HK-2 (cell line): ENCODE data around the gene IDH3B.
"Not testable (repeated sequence)": the region's sequence is repeated elsewhere in the genome, so short reads cannot be mapped to it uniquely, and the experiment has no call there.

Experiments
- DNase-seq: peaks from one replicate; pipeline ENCODE4 v3.0.0-alpha.2; 2018; ENCODE audit not compliant: unreplicated experiment

IDH3B gene

DNA sequence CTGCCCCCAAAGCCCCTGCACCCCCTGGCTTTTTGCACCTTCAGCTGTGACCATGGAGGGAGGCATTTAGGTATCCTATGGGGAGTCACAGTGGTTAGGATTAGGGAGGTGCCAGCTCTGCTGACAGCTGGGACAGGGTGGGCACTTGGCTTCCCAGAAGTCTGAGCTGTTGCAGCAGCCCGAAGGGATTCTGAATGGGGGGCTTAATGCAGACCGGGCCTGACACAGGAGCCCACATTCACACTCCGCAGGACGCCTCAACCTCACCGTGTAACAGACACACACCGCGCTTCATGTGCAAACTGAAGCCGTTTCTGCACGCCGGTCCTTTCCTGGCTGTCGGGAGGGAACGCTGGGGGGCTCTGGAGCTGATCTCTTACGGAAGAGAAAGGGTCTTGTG lies 30.5 kb upstream of the IDH3B start:
- DNase-seq = no peak

DNA sequence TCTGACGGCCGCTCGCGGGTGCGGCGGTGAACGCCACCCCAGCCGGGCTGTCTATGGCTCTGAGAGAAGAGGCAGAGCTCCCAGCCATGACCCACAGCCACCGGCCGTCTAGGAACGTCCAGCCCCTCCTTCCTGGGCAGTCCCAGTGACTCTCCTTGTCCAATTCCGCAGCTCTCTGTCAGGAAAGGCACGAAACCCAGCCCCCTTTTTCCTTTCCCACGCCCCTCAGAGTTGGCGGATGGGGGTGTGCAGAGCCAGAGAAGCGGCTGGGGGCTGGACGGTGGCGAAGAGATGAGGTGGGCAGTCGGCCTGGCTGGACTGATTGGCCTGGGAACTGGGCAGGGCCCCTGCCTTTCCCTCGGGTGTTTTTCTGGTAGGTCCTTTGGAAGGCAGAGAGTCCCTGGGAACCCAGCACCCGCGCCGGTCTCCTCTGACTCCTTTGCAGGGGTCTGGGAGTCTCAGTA lies 30.0 kb upstream of the IDH3B start:
- DNase-seq = no peak

DNA sequence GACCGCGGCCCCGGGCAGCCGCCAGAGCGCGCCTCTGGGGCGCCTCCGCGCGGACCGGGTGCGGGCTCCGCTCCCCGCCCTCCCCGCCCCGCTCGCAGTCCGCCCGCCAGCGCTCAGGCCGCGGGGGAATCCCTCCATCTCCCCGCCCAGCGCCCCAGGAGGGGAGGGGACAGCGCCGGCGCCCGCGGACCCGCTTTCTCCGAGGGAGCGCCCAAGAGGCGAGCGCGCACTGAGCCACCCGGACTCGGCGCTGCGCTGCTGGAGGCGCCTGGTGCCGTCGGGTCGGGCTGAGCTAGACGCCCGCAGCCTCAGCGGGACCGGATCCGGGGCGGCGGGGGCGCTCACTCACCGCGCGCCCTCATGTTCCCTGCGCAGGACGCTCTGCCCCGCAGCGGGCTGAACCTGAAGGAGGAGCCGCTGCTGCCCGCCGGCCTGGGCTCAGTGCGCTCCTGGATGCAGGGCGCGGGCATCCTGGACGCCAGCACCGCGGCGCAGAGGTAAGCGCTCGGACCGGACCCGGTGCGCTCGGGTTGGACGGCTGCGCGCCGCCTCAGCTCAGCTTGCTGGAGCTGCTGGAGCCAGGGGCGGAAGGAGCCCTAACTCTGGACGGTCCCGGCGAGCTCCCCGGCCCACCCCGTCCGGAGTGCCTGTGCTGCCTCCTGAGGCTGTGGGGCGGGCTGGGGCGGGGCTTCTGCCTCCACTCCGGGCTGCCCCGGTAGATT lies 29.4 kb upstream of the IDH3B start:
- DNase-seq = peak; percentile 30

DNA sequence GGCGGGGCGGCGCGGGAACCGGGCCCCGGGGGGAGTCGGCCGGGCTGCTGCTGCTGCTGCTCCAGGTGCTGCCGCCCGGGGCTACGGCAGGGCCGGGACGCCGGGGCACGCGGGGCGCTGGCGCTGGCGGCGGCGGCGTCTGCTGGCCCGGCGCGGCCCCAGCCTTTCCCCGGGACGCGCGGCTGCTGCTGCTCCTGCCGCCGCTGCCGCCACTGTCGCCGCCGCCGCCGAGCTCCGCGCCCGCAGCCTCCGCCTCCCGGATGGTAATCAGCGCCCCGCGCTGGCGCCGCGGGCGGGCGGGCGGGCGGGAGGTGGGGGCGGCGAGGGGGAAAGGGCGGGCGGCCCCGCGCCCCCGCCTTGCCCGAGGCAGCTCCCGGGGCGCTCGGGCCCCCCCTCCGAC lies 28.9 kb upstream of the IDH3B start:
- no peak for DNase-seq

DNA sequence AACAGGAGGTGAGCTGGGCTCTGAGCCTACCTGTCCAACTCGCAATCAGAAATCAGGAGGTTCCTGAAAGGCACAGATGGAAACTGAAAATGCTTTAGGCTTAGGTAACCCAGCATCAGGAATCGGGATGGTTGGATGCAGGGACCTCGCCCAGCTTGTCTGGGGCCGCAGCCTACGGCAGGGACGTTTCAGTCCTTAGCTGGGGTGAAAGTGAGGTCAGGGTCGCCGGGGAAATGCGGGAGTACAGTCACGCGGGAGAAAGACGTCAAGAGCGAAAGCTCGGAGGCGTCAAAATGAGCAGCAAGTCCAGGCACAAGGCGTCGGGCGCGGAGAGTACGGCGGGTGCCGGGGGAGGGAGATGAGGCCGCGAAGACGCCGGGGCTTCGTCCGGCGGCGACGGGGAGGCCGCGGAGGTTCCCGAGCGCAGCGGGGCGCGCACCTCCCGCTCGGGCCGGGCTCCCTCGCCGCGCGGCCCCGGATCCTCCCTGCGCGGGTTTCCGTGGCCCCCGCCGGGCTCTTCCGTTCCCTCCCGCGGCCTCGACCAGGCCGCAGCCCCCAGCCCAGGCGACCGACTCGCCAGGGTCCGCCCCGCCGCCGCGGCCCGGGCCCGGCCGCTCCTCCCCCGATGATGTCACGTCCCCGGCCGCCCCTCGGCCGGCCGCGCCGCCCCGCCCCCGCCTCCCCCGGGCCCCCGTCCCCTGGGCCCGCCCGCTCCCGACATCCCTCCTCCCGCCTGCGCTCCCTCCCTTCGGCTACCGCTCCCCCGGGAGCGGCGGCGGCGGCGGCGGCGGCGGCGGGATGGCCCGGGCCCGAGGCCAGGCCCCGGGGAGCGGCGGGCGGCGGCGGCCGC lies 28.2 kb upstream of the IDH3B start, which contains the start of gene EBF4:
Gene EBF4 (plus strand): TSS at position 745 of the 850 bp plus-strand sequence. CDS start 866 bp downstream, outside the sequence.
- DNase-seq = peak; percentile 62

DNA sequence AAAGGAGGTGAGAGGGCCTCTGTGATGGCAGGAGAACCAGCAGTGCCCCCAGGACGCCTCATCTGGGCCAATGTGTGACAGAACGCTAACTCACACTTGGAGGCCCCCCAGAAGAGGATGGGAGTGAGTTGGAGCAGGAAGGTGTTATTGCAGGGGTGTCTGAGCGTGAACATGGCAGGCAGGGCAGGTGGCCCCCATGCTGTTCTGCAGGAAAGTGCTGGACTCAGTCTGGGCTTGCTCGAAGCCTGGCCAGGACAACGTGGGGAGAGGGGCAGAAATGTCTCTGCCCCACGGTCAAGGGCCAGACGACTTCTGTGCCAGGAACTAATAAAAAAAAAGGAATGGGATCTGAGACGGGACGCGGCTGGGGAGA lies 27.6 kb upstream of the IDH3B start:
- no peak for DNase-seq

DNA sequence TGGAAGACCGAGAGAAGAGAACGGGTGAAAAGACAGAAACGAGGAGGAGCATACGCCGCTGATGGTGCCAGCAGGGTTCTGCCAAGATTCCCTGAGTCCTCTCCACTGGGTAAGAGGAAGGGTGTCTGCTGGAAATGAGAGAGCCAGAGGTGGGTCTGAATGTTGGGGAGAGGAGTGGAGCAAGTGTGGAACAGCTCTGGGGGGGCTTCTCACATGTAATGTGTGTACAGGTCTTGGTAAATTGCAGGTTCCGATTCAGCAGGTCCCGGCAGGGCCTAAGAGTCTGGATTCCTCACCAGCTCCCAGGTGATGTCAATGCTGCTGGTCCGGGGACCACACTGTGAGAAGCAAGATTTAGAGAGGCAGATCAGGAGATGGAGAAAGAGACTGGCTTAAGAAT lies 27.1 kb upstream of the IDH3B start:
- DNase-seq = no peak

DNA sequence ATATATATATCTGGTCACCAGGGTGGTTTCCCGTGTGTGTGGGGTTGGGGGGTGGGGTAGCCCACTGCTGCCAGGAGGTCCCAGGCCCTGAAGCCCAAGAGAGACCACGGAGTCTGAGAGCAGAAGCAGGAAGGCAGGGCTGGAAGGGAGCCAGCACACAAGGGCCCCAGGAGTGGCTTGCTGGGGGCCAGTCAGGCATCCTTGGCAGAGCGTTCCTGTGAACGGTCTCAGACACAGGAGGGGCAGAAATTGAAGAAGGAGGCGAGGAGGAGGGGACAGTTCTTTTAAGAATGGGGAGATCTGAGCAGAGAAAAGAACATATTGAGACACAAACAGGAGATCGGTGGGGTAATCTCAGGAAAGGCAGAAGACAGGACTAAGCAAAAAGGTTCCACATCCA lies 26.7 kb upstream of the IDH3B start:
- DNase-seq = no peak

DNA sequence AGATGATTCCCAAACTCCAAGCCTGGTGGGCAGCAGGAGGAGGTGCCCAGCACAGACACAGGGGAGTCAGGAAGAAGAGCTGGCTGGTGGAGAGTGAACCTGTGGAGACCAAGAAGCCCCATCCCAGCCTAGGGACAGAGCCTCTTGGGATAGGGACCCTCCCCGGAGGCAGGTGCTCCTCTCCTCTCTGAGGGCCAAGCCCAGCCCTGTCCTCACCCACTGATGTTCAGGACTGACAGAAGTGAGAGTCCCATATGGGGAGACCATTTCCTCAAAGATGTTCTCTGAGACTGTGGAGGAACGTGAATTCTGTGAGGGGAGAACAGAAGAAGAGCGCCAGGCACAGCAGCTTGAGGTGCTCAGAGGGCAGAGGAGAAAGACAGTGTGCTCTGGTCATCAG lies 26.2 kb upstream of the IDH3B start:
- no peak for DNase-seq

DNA sequence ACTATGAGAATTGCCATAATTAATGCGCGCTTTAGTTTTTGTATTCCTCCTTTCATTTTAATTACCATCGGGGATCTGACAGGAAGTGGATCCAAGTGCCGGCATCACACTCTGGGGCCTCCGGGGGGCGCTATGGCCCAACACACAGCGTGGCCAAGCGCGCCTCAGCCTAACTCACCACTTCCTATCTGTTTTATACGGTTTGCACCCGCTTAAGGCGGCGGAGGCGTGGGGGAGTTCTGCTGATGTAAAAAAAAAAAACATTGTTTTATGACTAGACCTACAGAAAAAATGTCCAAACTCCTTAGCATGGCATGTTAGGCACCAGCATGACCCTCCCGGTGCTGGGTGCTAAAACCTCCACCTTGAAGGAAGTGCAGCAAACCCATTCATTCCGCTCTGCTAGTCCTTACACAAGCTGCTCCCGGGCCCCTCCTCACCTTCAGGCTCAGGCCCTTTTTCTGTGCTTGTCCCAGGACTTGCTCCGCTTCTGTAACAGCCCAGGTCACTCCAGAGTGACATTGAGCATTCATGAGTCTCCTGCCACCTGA lies 24.1 kb upstream of the IDH3B start:
- peak; percentile 73 for DNase-seq

DNA sequence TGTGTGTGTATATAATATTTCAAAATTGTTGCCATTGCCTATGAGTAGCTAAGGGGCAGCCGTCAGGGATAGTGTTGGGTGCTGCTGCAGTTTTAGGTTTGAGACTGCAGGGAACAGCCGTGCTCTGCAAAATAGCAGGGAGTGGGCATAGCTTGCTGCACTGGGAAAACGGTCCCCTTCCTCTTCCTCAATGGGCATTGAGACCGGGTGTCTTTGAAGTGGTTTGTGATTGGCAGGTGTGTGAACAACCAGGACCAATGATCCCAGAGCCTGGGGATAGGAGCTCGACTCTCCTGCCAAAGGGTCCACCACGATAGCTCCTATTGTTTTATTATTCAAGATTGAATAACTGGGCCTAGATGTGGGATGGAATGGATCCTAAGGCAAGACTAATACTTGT lies 23.5 kb upstream of the IDH3B start:
- DNase-seq = no peak

DNA sequence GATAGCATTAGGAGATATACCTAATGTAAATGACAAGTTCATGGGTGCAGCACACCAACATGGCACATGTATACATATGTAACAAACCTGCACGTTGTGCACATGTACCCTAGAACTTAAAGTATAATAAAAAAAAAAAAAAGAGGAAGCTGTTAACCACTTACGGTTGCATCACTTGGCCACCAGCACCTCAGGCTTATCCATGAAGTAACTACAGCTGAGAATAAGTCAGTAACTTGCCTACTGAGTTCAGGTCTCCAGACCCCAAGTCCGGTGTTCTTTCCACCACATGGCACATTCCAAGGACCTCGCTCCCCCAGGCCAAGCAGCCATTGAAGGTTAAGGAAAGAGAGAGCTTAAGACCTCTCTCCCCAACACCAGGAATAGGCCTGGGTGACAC lies 20.8 kb upstream of the IDH3B start:
- DNase-seq = not testable (repeated sequence)

DNA sequence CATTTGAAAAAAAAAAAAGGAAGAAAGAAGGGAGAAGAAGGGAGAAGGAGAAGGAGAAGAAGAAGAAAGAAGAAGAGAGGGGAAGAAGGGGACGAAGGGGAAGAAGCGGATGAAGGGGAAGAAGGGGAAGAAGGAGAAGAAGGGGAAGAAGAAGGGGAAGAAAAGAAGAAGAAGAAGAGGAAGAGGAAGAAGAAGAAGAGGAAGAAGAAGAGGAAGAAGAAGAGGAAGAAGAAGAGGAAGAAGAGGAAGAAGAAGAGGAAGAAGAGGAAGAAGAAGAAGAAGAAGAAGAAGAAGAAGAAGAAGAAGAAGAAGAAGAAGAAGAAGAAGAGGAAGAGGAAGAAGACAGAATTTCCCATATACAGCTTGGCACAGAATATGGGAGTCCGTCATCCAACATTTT lies 18.0 kb upstream of the IDH3B start:
- DNase-seq = not testable (repeated sequence)

DNA sequence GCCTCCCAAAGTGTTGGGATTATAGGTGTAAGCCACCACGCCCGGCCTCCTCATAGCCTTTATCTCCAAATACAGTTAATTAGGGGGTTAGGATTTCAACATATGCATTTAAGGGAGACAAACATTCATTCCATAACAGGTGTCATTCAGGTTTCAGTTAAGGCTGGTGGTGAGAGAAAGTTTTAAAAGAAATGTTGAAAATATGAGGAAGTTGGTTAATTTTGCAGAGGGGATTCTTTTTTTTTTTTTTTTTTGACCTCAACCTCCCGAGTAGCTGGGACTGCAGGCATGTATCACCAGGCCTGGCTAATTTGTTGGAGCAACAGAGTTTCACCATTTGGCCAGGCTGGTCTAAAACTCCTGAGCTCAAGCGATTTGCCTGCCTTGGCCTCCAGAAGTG lies 16.0 kb upstream of the IDH3B start:
- DNase-seq = no peak

DNA sequence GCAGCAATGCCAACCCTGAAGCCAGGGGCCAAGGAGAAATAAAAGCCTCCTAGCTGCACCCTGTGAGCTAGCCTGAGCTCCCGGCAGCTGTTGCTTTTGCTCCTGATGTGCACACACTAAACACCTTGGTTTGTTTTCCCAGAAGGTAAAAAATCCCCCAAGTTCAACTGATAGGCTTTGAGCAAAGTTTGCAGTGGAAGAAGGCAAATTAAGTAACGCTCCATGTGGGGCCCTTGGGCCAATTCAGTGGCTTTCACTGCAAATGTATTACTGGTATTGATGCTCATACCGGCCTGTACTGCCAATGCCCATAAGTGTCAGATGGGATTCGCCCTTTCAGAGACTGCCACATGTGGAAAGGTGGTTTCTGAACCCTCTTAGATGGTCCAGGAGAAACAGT lies 9.4 kb upstream of the IDH3B start:
- DNase-seq = no peak

DNA sequence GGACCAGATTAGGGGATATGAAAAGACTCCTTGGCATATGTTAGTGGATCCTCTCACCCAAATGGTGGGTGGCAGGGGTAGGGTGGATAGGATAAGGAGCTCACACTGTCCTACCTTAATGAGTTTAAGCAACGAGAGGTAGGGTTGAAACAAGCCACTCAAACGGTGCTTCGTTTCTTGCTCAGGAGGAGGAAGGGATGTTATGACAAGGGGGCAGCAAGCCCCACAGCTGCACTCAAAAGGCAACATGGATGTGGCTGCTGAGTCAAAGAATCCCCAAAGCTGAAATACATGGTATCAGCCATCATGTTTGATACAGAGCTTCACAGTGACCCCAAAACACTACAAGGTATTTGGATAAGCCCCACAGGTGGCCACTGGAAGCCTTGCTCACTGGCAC lies 8.4 kb upstream of the IDH3B start:
- no peak for DNase-seq

DNA sequence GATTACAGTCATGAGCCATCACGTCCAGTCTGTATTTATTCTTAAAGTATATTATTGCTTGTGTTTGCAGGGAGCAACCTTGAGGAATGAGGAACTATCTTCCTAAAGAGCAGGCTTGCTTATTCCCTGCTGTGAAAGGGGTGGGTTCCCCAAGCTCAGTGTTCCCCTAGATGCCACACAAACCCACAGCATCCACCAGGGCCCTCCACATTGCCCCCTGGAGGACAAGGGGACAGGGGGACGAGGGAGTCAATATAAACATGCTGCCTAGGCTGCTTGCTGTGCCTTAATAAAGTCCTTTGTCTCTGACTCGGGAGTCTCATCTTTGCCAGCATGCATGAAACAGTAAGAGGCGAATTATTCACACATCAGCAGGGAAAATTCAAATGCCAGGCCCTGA lies 8.0 kb upstream of the IDH3B start:
- DNase-seq = no peak

DNA sequence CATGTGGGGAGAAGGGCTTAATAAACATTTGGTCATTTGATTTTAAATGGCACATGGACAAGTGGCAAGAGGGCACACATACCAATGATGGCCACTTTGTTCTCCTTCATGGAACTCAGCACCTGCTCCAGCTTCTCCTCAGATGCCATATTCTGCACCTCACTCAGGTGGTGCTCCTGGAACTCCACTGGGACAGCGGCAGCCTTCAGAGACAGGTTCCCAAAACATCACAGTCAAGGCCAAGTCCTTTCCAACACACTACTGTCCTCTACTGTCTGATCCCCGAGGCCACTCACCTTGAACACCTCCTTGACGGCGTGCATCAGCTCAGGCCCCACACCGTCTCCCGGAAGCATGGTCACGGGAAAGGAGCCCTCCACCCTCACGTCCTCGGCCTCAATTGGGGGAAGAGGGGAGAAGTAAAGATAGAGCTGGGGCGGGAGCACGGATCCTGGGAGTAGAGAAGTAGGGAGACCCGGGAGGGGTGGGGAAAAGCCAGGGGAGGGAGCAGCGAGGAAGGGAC lies 591 bp downstream of the IDH3B start:
- no peak for DNase-seq

DNA sequence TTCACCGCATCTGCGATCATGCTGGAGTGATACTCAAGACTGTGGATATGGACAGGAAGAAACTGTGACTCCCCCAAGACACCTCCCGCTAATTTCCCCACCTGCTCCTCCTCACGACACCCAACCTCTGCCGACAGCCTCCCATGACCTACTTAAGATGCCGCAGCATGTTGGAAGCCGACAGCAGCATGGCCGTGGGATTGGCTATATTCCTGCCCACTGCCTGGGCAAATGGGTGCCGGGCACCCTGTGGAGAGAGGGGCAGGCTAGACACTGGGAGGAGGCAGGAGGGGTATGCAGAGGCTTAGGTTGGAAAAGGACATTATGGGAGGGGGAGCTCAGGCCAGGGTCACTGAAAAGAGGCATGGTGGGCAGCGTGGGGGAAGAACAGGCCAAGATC lies 4.5 kb downstream of the IDH3B start:
- DNase-seq = no peak

DNA sequence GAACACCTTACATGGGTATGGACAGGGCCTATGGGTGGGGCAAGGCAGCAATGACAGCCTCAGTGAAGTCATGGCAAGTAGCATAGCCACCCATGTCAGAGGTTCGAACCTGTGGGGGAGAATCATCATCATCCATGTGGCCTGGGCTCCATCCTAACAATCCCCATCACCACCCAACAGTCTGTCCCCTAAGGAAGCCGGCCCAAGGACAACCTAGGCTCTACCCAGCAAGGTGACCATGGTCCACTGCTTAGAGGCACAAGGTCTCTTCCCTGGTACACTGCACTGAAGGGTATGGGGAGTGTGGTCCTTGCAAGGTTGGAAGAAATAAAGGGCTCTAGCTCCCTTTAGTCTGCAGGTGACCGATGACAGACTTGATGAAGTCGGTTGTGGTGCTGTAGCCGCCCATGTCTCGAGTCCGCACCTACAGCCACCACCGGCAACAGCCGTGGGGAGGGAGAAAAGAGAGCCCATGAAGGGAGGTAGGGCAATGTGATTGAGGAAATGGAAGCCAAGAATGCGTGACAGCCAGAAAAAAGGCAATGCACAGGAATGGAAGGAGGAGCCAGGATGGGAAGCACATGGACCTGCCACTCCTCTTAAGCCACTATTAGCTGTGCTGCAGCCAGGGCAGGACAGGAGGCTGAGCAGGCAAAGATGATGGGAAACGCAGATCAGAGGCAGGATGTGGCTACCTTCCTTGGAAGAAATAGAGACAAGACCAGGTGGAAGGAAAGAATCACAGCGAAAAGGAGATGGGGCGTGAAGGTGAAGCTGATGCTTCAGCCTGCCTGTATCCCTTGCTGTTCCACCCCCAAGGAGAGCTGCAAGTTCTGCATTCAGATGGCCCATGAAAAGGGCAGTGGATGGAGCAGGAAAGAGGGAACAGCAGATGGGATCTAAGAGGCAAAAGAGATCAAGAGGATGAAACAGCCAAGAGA lies 5.3 kb downstream of the IDH3B start:
- peak; percentile 54 for DNase-seq

DNA sequence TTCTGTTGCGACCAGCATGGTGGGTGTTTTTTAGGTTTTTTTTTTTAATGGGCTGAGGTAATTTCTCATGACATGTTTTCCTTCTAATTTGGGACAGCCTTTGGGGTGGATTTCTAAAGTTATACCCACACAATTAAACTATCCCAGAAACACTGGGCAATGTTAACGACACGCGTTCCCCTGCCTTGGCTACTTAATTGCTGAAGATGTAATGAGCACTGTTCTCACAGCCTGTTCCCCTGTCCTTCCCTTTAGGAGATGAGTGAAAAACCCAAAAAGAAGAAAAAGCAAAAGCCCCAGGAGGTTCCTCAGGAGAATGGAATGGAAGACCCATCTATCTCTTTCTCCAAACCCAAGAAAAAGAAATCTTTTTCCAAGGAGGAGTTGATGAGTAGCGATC lies 6.3 kb downstream of the IDH3B start:
- DNase-seq = no peak

DNA sequence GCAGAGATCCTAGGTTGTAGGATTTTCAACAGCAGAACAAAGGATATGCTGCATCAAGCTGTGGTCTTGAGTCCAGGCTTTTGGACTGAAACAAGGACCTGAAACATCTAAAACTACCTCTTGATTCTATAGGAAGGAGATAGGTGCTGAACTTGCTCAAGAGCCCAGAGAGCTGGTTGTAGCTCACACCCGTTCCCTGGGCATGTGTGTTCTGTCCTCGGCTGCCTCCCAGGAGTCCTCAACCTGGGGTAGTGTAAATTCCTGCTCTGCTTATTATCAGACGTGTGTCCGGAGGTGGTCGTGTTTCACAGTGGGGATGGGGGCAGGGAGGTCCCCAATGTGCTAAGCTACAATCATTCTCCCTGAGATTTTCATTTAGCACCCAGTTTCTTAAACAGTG lies 6.8 kb downstream of the IDH3B start:
- DNase-seq = no peak
